Fibroblast of mammary gland (primary cell): ENCODE measurements around the gene GLI2.

Experiments used
- DNase-seq: peaks from one replicate; pipeline ENCODE4 v3.0.0-alpha.2; 2010; ENCODE audit warnings: low read depth
- H3K4me3 ChIP-seq: 2 replicates; pipeline ENCODE4 v1.5.1; 2011; ENCODE audit warnings: low read depth, mild to moderate bottlenecking, low read length, moderate library complexity; ENCODE audit not compliant: control insufficient read depth
- TF ChIP-seq, protein P1 (sequence below): conservative IDR thresholded peaks from 2 replicates; pipeline ENCODE4 v1.5.1; 2011; ENCODE audit warnings: low read depth, low read length, inconsistent platforms; ENCODE audit not compliant: control insufficient read depth, insufficient read depth

GLI2 gene

DNA sequence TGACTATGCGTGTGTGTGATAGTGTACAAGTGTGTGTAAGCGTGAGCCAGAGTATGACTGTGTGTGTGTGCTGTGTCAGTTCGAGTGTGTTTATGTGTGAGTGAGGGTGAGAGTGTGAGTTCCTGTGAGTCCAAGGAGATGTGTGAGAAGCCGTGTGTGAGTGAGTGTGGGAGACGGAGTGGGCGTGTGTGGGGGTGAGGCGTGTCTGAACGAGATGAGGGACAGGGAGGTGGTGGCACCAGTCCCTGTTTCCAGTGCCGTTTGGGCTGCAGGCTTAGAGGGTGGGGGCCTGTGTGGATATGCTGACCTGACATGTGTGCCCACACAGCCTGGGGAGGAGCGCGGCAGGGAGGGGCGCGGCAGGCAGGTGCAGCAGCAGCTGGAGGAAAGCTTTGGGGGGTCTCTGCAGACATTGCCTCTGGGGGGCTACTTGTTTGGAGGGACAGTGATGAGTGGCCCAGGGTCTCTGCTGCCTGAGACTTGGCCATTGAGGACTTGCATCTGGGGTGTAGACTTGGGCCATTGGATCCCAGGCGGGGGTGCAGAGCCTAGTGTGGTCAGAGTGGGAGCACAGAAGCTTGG, 41.6 kb downstream of the GLI2 start:
- DNase-seq, result no peak
- TF ChIP-seq, protein P1, sequence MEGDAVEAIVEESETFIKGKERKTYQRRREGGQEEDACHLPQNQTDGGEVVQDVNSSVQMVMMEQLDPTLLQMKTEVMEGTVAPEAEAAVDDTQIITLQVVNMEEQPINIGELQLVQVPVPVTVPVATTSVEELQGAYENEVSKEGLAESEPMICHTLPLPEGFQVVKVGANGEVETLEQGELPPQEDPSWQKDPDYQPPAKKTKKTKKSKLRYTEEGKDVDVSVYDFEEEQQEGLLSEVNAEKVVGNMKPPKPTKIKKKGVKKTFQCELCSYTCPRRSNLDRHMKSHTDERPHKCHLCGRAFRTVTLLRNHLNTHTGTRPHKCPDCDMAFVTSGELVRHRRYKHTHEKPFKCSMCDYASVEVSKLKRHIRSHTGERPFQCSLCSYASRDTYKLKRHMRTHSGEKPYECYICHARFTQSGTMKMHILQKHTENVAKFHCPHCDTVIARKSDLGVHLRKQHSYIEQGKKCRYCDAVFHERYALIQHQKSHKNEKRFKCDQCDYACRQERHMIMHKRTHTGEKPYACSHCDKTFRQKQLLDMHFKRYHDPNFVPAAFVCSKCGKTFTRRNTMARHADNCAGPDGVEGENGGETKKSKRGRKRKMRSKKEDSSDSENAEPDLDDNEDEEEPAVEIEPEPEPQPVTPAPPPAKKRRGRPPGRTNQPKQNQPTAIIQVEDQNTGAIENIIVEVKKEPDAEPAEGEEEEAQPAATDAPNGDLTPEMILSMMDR, result no peak
- H3K4me3 ChIP-seq, result no peak overlapping the region

DNA sequence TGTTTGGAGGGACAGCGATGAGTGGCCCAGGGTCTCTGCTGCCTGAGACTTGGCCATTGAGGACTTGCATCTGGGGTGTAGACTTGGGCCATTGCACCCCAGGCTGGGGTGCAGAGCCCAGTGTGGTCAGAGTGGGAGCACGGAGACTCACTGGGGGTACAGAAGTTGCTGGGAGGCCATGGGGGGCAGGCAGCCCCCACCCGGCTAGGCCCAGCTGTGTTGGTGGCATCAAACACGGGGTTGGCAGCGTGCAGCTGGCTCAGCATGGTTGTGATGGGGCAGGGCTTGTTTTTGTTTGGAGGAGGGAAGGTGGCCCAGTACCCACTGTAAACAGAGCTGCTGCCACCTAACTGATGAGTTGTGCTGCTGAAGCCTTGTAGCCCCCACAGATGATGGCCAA, 42.1 kb downstream of the GLI2 start:
- TF ChIP-seq, protein P1, result no peak
- no peak overlapping the region for H3K4me3 ChIP-seq
- DNase-seq, result no peak

DNA sequence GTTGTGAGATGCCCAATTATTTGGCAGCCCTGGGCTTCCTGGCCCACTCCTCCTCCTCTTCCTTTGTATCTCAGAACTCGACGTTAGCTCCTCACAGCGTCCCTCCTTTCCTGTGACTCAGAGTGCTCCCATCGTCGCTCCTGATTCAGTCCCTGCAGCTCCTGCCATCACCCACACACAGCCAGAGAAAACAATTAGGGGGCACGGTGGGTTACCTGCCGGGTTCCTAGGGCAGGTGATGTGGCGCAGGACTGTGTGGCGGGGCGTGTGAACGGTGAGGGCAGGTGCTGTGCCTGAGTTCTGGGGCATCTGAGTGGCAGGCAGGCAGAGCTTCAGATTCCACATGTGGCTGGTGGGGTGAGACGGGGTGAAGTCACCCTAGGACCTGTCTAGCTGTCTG, 42.6 kb downstream of the GLI2 start:
- TF ChIP-seq, protein P1, result no peak
- no peak overlapping the region for H3K4me3 ChIP-seq
- peak; percentile 45 for DNase-seq

DNA sequence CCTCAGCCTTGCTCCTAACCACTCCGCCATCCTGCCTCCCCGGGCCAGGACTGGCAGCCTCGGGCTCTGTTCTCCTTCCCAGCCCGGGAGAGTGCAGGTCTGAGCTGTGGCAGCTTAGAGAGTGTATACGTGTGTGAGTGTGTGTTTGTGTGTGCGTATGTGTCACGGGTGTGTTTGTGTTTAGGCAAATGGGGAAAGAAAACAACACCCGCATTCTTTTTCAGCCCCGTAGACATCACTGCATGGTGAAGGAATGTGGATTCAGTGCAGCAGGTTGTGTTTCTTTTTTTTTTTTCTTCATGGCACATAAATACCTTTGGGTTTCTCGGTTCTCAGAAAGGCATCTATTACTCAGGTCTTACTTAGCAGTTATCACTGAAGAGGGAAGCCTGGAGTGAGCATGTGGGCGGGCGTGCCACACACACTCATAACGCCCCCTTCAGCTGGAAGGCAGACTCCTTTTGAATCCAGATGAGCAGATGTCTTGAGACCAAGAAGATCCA, 44.2 kb downstream of the GLI2 start:
- DNase-seq, result peak; percentile 77

DNA sequence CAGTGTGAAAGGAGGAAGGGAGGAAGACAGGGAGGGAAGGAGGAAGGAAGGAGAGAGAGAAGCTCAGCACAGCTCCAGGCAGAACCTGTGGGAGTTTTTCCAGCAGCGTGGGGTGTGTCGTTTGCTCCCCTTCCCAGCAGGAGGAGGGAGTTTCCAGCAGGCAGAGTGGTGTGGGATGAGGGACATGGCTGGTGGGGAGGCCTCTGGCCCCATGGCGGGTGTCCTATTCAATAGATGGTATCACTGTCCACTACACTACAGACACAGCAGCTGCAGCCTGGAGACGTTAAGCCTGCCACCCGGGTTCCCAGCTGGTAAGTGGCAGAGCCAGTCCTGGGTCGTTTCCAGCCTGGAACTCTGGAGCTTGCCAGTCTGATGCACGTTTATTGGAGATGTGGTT, 44.7 kb downstream of the GLI2 start:
- no peak for DNase-seq
- TF ChIP-seq, protein P1, result no peak
- no peak overlapping the region for H3K4me3 ChIP-seq

More for the DNA sequence above, 44.2 kb downstream of the GLI2 start:
- TF ChIP-seq, protein P1, result peak; percentile 30
- H3K4me3 ChIP-seq, result no peak overlapping the region

DNA sequence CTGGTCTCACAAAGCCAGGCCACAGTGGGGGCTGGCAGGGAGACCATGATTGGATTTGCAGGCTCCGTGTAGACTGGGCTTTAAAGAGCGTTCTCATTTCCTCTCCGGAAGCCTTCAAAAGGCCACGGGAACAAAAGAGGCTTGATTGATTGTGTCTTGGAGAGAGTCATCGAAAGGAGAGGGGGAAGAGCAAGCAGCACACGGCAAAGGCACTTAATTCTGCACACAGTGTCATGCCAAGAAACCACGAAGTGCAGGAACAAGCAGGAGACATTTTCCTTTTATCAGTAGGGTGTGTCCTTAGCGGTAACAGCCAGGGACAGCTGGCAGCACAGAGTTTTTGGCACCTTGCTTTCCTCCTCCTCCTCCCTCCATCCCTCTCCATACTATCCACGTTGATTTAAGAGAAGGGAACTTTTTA, 47.7 kb downstream of the GLI2 start:
- H3K4me3 ChIP-seq, result no peak overlapping the region
- TF ChIP-seq, protein P1, result no peak
- DNase-seq, result peak; percentile 44
